ENCODE results near the gene SNCB. TPM values are rescaled to one million over a fixed set of nuclear protein-coding genes. Genes with fewer than 3 reads are reported as not detected.

SNCB gene
- total RNA-seq, 4 donors from 2014 or later = not detected

- Histone ChIP-seq H3K4me3 (no peak overlapping the region), H3K27ac (no peak overlapping the region), H3K27me3 (peaks cover 62% of the 10 kb centered on the region), H3K4me1 (peaks cover 13% of the 10 kb centered on the region), H3K36me3 (no peaks in the 10 kb centered on the region), H3K9me3 (no peaks in the 10 kb centered on the region)
- WGBS = 72% methylated on average over 9 of the region's 10 CpGs
- no peak for DNase-seq (ENCODE audit: low spot score in 2 of 2)
- TF ChIP-seq EP300 (IDR thresholded peaks at IDR 0.05) (no peak), CTCF (IDR thresholded peaks at IDR 0.05) (no peak), POLR2AphosphoS5 (IDR thresholded peaks at IDR 0.05) (no peak), POLR2A (IDR thresholded peaks at IDR 0.05) (no peak)
Measured at GRCh38 chr5:176676361-176676824, 46.1 kb upstream of the SNCB start.

- H3K4me3 ChIP-seq = no peak overlapping the region
- H3K27me3 ChIP-seq = peaks cover 59% of the 10 kb centered on the region
- no peak overlapping the region for H3K27ac ChIP-seq
- H3K9me3 ChIP-seq = no peaks in the 10 kb centered on the region
- H3K4me1 ChIP-seq = peaks cover 13% of the 10 kb centered on the region
- WGBS = 69% methylated on average over 19 of the region's 19 CpGs
- no peaks in the 10 kb centered on the region for H3K36me3 ChIP-seq
- no peak for DNase-seq (ENCODE audit: low spot score in 2 of 2)
- peak in 1 of 2 donors; percentile 39 for TF ChIP-seq CTCF (IDR thresholded peaks at IDR 0.05)
- TF ChIP-seq POLR2AphosphoS5 (IDR thresholded peaks at IDR 0.05) = no peak
Measured at GRCh38 chr5:176675676-176676360, 45.5 kb upstream of the SNCB start.

- Histone ChIP-seq H3K4me1 (peaks cover 8% of the 10 kb centered on the region), H3K9me3 (no peaks in the 10 kb centered on the region), H3K27me3 (peaks cover 58% of the 10 kb centered on the region), H3K4me3 (no peak overlapping the region), H3K36me3 (no peaks in the 10 kb centered on the region), H3K27ac (no peak overlapping the region)
- TF ChIP-seq EP300 (IDR thresholded peaks at IDR 0.05) (no peak), CTCF (IDR thresholded peaks at IDR 0.05) (no peak), POLR2AphosphoS5 (IDR thresholded peaks at IDR 0.05) (no peak), POLR2A (IDR thresholded peaks at IDR 0.05) (no peak)
- 87% methylated on average over 17 of the region's 17 CpGs for WGBS
- no peak for DNase-seq (ENCODE audit: low spot score in 2 of 2)
Measured at GRCh38 chr5:176674799-176675198, 44.5 kb upstream of the SNCB start.

GRCh38 chr5:176673651-176674583 is 43.6 kb upstream of the SNCB start:
- 82% methylated on average over 12 of the region's 18 CpGs for WGBS
- H3K36me3 ChIP-seq = no peaks in the 10 kb centered on the region
- H3K4me1 ChIP-seq = peaks cover 8% of the 10 kb centered on the region
- peaks cover 50% of the 10 kb centered on the region for H3K27me3 ChIP-seq
- no peak overlapping the region for H3K27ac ChIP-seq
- DNase-seq (ENCODE audit: low spot score in 2 of 2) = no peak
- H3K4me3 ChIP-seq = no peak overlapping the region
- H3K9me3 ChIP-seq = no peaks in the 10 kb centered on the region
- TF ChIP-seq EP300 (IDR thresholded peaks at IDR 0.05) (no peak), POLR2AphosphoS5 (IDR thresholded peaks at IDR 0.05) (no peak), POLR2A (IDR thresholded peaks at IDR 0.05) (no peak), CTCF (IDR thresholded peaks at IDR 0.05) (no peak)
